HG02885 (cell line): ENCODE measurements around the gene MTMR10.

Experiments used
- ATAC-seq: cut with Tn5 transposase; IDR thresholded peaks from one replicate; pipeline ENCODE4 v1.9.1; 2021; ENCODE audit warnings: mild to moderate bottlenecking; ENCODE audit not compliant: unreplicated experiment, poor library complexity

The MTMR10 gene

DNA sequence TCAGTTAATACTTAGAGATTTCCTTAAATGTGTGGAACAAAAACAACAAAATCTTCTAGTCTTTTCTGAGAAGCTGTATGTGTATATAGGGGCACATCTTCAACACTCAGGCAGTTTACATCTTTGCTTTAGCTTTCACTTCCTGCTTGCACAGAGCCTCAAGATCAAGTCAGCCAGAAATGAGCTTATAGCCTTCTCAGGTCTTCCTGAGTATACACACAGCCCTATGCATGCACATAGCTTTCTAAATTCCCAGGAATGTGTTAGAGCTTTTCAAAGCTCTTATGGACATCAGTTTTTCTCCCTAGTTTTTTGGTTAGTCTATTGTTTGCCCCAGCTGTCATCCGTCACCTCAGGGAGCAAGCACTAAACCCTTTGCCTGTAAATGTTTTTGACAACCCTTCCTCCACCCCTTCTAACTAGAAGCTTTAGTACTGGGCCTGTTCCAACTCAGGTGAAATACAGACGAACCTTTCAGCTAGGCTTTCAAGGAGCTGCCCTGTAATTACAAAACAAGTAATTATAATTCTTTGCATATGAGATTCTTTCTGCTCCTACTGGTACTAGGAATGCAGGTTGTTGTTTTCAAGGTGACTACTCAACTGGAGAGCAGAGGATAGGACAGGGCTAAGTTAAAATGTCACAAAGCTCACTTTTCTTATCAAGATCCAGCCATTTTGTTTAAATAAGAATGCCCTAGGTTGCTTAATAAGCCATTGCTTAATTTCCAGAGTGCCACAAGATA is 22.6 kb upstream of the MTMR10 start:
- peak; percentile 94 for ATAC-seq

- ATAC-seq = no peak
Measured at GRCh38 chr15:31012455-31012854, 21.0 kb upstream of the MTMR10 start.

DNA sequence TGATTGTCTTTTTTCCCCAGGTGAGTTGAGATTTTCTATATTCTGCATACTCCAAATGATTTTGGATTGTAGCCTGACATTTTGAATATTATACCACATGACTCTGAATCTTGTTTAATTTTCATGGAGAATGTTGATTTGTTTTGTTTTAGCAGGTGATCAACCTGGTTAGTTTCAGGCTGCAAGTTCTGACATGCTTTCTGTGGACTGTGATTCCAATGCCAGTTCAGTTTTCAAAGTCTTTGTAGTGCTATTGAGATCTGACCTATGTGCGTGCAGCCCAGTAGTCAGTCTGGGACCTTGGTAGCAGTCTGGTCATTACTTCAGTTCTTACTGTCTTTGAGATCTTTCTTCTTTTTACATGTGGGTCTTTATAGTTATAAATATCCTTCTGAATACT is 18.6 kb upstream of the MTMR10 start:
- ATAC-seq = no peak

DNA sequence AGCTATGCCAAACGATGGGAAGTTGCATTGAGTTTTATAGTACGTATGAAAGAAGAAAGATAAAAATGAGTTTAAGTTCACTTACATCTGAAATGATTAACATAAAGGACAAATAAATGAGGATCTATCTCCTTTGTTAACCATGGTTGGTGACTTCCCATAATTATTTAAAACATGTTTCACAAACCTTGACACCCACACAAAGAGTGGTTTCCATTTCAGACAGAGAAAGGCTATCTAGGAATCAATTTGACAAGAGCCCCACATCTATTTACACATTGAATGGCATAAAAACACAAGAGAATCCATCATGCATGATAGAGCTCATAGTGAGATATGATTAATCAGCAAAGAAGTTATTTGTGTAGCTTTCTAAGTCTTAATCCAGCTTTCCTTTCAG is 14.2 kb upstream of the MTMR10 start:
- ATAC-seq = no peak

GRCh38 chr15:31004220-31004733 is 12.8 kb upstream of the MTMR10 start:
- peak; percentile 88 for ATAC-seq

GRCh38 chr15:31001702-31002101 is 10.3 kb upstream of the MTMR10 start:
- ATAC-seq = no peak

- no peak for ATAC-seq
Measured at GRCh38 chr15:30999729-31000128, 8.3 kb upstream of the MTMR10 start.

DNA sequence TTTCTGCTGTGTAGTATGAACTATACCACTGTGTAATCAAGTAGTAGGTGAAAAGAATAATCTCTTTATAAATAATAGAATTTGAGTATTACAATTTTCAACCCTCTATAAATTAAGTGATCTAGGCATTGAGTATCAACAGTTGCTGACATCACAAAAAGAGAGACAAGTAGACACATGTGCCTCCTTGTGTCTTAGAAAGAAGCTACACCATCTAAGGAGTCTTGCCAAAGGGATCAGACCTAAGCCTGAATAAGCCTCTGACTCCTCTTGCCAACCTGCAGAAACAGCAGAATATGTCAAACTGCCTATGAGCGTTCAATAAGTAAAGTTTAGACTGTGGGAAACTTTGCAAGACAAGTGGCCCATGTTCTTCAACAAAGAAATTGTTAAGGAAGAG is 5.8 kb upstream of the MTMR10 start:
- ATAC-seq = no peak

DNA sequence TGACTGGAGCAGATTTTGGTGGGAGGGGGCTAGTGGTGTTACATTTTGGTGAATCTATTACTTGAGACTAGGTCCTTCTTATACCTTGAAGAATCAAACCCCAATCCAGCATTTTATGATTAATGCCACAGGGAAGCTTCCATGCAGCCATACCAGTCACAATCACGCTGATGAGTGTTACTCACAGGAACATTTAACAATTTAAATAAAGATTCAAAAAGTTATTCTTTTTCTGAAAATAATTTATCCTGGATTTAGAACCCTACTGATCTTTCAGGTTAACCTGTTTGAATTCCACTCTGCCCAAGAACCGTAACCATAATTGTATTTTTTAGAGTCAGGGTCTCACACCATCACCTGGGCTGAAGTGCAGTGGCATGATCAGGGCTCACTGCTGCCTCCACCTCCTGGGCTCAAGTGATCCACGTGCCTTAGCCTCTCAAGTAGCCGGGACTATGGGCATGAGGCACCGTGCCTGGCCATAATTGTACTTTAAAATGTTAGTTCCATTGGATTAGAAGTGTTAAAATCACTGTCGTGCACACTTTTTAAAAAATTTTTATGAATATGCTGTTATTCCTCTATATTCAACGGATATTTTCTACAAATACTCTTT is 929 bp upstream of the MTMR10 start:
- no peak for ATAC-seq

DNA sequence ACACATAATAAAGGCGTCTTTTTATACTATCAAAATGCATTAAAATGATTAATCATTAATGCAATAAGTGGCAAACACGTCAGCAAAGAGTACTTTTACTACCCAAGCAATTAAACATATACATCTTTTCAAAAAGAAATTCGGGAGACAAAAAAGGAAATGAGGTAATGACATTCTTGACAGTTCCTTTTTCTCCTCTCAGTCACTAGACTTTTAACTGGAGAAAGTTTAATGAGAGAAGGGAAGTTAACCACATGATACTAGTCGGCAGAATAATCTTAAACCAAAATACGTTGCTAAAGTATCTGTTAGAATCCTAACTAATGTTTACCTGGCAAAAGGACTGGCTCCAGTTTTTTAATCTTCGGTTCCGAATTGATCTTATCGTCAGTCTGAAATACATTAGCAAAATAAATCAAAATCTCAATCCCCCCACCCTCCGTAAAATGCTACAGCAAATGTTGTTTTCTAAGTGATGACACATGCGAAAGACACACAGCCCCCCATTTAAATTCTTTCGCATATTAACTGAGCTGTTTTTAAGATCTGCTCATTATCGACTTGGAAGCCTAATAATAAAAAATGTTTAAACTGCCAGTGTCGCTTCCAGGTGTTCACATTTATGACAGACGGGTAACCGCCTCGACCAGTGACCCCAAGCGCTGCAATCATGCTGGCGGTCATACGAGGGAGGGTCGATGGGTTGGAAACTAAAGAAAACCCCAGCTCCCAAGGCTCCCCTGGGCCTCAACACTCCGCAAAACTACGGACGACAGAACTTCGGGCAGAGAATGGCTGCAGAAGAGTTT is 778 bp downstream of the MTMR10 start:
- ATAC-seq = peak; percentile 9

DNA sequence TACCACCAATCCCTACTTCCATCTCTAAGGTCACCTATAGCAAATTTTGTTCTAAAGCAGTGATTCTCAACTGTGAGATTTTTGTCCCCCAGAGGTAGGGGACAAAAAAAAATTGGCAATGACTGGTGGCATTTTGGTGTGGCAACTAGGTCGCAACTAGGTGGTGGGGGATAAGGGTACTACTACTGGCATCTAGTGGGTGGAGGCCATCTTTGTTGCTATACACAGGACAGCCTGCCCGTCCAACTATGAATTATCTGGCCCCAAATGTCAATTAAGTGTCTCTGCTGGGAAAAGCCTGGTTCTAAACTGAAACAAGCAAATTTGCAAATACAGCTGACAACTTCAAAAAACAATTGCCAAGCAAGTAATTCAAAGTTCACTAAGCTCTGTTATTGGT is 1.4 kb downstream of the MTMR10 start:
- ATAC-seq = no peak

DNA sequence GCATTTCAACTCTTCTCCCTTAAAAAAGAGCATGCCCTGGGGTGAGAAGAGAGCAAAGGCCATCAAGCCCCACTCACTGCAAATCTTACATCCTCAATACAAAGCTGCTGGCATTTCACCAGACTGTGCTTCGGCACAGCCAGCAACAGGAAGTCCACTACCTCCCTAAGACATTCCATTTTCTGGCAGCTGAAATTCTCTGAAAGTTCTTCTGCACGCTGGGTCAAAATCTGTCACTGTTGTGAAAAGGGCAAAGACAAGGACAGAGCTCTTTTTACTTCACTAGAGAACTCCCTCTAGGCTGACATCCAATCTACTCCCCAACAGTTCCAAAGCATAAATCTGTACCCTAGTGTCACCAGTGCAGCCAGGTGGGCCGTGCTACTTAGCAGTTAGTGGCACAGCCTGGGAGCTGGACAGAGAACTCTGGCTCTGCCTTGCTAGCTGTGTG is 6.3 kb downstream of the MTMR10 start:
- ATAC-seq = no peak

DNA sequence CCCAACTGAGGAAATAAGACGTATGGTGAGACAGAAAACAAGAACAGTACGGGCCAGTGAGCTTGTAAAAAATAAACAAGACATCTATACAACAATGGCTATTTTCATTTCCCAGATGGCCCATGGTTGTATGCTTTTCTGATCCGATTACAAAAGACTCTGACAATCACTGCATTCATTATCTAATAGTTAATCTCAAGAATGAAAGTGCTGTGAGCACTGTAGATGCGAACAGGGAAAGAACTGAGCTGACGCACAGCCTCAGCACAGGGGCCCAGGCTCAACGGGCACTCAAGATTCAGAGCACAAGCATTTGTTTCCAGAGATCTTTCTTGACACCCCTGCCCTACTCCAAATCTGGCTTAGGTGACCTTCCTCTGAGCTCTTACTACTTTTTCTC is 6.9 kb downstream of the MTMR10 start:
- ATAC-seq = no peak

DNA sequence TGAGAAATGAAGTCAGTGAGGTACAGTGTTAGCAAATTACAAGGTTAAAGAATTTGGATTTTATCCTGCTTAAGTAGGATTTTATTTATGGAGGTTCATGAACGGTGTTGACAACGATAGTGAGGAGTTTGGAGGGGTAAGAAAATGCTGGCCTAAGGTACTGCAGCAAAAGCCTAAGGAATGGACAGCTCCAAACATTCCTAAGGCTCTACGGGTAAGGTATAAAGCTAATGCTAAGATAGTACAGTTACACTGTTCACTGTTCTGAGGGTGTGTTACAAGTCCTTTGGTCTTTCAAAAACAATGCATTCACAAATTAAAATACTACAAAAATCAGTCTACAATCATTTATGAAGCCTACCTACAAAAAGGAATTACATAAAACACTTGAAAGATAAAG is 7.3 kb downstream of the MTMR10 start:
- ATAC-seq = no peak

GRCh38 chr15:30979457-30979856 is 12.0 kb downstream of the MTMR10 start:
- no peak for ATAC-seq

DNA sequence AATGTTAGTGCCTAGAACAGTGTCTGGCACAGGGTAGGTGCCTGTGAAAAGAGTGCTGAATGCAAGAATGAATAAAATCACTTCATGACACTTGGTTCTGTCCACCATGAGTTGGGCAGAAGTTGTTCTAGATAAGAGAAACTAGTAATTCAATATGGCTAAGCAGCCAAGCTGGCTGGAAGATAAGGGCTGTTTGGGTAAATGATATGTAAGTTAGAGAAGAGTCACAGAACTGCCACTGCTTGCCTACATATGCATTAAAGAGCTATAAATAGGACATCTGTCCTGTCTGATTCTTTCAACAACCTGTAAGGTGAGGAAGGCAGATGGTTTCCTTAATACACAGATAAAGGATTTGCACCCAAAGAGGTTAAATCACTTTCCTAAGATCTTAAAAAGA is 13.1 kb downstream of the MTMR10 start:
- no peak for ATAC-seq

DNA sequence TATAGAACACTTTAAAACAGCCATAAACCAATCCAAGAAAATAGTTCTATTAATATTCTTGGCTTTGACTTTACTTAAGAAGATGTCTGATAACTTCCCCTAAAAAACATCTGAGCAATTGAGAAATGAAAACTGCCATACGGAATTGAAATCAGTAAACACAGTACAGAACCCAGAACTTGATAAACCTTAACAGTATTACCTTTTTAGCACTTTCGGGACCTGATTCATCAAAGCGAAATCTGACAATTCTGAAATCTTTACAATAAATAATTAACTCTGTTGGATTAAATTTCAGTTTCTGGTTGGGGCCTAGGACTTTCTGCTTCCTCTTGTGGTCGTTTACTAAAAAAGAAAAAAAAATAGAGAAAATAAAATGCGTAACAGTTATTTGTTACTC is 17.3 kb downstream of the MTMR10 start:
- no peak for ATAC-seq

DNA sequence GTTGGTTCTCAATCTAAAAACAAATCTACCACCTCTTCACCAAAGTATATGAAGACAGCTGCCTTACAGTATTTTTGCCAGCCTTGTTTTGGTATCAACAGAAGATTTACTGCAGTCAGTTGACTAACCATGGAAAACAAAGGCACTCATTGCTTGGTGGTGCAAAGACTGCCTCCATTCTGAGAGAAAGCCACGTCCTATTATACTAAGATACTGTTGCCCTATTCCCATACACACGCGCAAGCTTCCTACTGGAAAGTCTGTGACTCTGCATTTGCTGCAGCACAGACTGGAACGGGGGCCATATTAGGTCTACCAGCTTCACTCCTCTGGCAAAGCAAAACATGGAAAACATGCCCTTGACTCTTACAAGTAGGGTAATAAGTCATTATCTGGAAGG is 18.0 kb downstream of the MTMR10 start:
- ATAC-seq = no peak

DNA sequence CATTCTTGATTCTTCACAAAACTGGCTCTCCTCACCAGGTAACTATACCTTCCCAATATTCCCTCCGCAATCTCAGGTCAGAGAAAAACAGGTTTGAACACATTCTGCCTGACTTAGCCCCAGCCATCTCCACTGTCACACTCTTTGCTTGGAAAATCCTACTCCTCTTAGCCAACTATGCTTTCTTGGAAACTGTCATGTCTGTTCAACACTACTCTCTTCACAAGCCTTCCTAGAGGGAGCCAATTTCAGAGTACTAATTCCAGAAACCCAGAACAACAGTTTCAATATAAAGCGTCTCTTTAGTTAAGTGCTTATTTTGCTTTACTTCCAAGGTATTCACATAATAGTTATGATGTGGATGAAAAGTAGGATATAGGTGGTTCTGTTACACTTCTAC is 21.7 kb downstream of the MTMR10 start:
- ATAC-seq = no peak

GRCh38 chr15:30963681-30964080 is 27.7 kb downstream of the MTMR10 start:
- no peak for ATAC-seq

DNA sequence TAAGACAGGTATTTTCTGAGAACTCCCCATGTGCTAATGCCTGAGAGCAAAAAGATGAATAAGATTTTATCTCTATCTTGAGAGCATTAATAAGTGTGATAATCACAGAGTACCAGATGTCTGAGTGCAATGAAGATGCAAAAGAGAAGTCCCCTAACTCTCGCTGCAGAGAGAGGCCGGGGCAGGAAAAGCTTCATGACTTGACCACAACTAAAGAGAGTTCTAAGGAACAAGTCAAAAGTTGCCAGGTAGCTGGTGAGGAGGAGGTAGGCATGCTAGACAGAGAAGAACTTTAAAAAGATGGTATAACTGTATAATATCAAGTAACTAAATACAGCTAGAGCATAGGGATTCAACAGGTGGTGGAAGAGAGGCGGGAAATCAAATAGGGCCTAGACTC is 28.8 kb downstream of the MTMR10 start:
- ATAC-seq = no peak
